Esophagus muscularis mucosa (tissue), 4 donors: ENCODE measurements around the gene CDHR3. TPM values are rescaled to one million over a fixed set of nuclear protein-coding genes. Genes with fewer than 3 reads are reported as not detected.

ENCODE experiments used
- DNase-seq: peaks from one replicate; pipeline ENCODE4 v3.0.0-alpha.2; 2017; ENCODE audit errors: extremely low spot score
- H3K27ac ChIP-seq, 4 donors: fragments of 200-600 bp; sonication (generic); replicated peaks in 1 of 4; 1 replicate in 3 of 4; 2 replicates in 1 of 4; pipeline ENCODE4 v1.5.1; 2016 to 2019; ENCODE audit warnings: mild to moderate bottlenecking in 1 of 4
- H3K27me3 ChIP-seq, 4 donors: fragments of 200-600 bp; sonication (generic); one replicate each; pipeline versions ENCODE4 v1.5.1 to v1.6.0; 2016 to 2019
- H3K36me3 ChIP-seq, 4 donors: fragments of 200-600 bp; sonication (generic); one replicate each; pipeline ENCODE4 v1.5.1; 2016 to 2019
- H3K4me1 ChIP-seq, 4 donors: fragments of 200-600 bp; sonication (generic); one replicate each; pipeline ENCODE4 v1.5.1; 2016 to 2019
- H3K4me3 ChIP-seq, 4 donors: fragments of 200-600 bp; sonication (generic); 1 replicate in 2 of 4; 2 replicates in 2 of 4; pipeline ENCODE4 v1.5.1; 2016 to 2019; ENCODE audit warnings: mild to moderate bottlenecking in 4 of 4, moderate library complexity in 1 of 4
- H3K9me3 ChIP-seq, 4 donors: fragments of 200-600 bp; sonication (generic); 1 replicate in 3 of 4; 2 replicates in 1 of 4; pipeline ENCODE4 v1.5.1; 2016 to 2019
- EP300 ChIP-seq: sonication (generic); formaldehyde crosslinking; IDR thresholded peaks from one replicate; pipeline ENCODE4 v1.6.1; 2017; ENCODE audit warnings: antibody characterized with exemption
- POLR2A ChIP-seq: fragments of 450-650 bp; IDR thresholded peaks from one replicate; pipeline ENCODE4 v1.6.1; 2017; ENCODE audit warnings: antibody characterized with exemption, moderate library complexity, mild to moderate bottlenecking, low read depth
- POLR2AphosphoS5 ChIP-seq, 2 donors: sonication (generic); formaldehyde crosslinking; IDR thresholded peaks; one replicate each; pipeline ENCODE4 v1.6.1; 2017; ENCODE audit warnings: antibody characterized with exemption in 2 of 2
- WGBS: methylation state at CpG from one replicate; pipeline ENCODE4 v1.1.5; 2018; 5-methylcytosine and 5-hydroxymethylcytosine counted together
- intact Hi-C: fragments of 100-400 bp; cut with DNase I; formaldehyde crosslinking; loops from one replicate; pipeline ENCODE4 v1.15.1; 2023
- total RNA-seq, 4 donors: library from RNA; depleted of rRNA; stranded (reverse); fragments of >200 nt; gene quantifications; one replicate each; pipeline versions ENCODE4 v1.1.0 to v1.2.1, GENCODE V29; 2016
- TF ChIP-seq, protein P1 (sequence below), 3 experiments: fragments of 200-600 bp in 2 of 3; fragments of 450-650 bp in 1 of 3; sonication (generic) in 2 of 3; IDR thresholded peaks; one replicate each; pipeline ENCODE4 v1.5.1; 2017 to 2019; ENCODE audit warnings: antibody characterized with exemption in 3 of 3, mild to moderate bottlenecking in 2 of 3, moderate library complexity in 1 of 3

The CDHR3 gene
- total RNA-seq, 4 donors from 2014 or later, result 7.8 to 41.1 (median 21.2) TPM

DNA sequence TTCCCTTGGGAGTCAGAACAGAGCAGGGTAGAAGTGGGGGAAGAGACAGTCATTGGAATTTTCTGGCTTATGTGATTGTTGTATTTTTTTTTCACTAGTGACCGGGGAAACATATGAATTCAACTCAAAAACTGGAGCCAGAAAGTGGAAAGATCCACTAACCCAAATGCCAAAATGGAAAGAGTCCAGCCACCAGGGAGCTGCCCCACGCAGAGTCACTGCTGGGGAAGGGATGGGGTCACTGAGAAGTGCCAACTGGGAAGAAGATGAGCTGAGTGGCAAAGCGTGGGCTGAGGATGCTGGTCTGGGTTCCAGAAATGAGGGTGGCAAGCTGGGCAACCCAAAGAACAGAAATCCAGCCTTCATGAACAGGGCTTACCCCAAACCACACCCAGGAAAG, 69.2 kb downstream of the CDHR3 start:
- no peak for TF ChIP-seq POLR2AphosphoS5 (IDR thresholded peaks at IDR 0.05)
- no peak for TF ChIP-seq EP300
- TF ChIP-seq POLR2A, result no peak
- TF ChIP-seq, protein P1, sequence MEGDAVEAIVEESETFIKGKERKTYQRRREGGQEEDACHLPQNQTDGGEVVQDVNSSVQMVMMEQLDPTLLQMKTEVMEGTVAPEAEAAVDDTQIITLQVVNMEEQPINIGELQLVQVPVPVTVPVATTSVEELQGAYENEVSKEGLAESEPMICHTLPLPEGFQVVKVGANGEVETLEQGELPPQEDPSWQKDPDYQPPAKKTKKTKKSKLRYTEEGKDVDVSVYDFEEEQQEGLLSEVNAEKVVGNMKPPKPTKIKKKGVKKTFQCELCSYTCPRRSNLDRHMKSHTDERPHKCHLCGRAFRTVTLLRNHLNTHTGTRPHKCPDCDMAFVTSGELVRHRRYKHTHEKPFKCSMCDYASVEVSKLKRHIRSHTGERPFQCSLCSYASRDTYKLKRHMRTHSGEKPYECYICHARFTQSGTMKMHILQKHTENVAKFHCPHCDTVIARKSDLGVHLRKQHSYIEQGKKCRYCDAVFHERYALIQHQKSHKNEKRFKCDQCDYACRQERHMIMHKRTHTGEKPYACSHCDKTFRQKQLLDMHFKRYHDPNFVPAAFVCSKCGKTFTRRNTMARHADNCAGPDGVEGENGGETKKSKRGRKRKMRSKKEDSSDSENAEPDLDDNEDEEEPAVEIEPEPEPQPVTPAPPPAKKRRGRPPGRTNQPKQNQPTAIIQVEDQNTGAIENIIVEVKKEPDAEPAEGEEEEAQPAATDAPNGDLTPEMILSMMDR (IDR thresholded peaks at IDR 0.05), result no peak
- Histone ChIP-seq H3K36me3 (no peaks in the 10 kb centered on the region), H3K27me3 (no peaks in the 10 kb centered on the region), H3K9me3 (peaks cover 0 to 4% (median 0%) of the 10 kb centered on the region in 4 donors), H3K4me3 (no peak overlapping the region), H3K27ac (no peak overlapping the region), H3K4me1 (peaks cover 8 to 23% (median 16%) of the 10 kb centered on the region in 4 donors)
- no peak for DNase-seq
- 82% methylated on average over 3 of the region's 3 CpGs for WGBS
- intact Hi-C loops, result no loop called here

DNA sequence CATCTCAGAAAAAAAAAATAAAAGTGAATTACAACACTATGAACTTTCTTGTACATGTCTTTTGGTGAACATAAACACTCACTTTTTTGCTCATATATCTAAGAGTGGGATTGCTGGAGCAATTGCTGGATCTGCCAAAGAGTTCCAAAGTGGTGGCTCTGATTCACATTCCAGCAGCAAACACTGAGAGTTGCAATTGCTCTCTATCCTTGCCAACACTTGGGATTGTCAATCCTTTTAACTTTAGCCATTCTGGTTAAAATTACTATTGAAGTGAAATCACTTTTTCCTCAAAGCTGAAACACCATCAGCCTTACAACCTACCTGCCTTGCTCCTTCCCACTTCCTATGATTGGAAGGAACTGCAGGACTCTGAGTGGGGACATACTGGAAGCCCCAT, 70.7 kb downstream of the CDHR3 start:
- no peak overlapping the region for H3K27ac ChIP-seq
- H3K9me3 ChIP-seq, result peaks cover 0 to 4% (median 0%) of the 10 kb centered on the region in 4 donors
- TF ChIP-seq POLR2A (no peak), POLR2AphosphoS5 (IDR thresholded peaks at IDR 0.05) (no peak), EP300 (no peak)
- TF ChIP-seq, protein P1 (IDR thresholded peaks at IDR 0.05), result no peak
- intact Hi-C loops, result no loop called here
- no peak for DNase-seq
- H3K4me3 ChIP-seq, result no peak overlapping the region
- no peaks in the 10 kb centered on the region for H3K27me3 ChIP-seq
- H3K4me1 ChIP-seq, result peaks cover 8 to 23% (median 16%) of the 10 kb centered on the region in 4 donors
- no peaks in the 10 kb centered on the region for H3K36me3 ChIP-seq

DNA sequence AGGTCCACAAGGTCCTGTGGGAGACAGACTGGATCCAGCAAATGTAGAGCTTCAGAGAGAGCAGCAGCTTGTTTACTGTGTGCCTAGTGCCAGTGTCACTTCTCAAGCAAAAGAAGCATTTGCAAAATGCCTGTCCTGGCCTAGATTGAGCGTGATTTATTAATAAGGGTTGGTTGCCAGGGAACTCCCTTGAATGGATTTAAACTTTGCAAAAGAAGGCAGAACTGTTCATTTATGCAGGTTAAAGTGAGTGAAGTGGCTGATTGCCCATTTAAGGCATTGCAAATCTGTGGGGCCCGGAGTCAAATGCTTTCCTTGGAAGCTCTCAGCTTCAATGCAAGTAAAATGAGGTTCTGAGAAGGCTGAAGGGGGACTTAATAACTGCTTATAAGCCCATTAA, 71.3 kb downstream of the CDHR3 start:
- DNase-seq, result no peak
- WGBS, result 96% methylated on average over 2 of the region's 2 CpGs
- intact Hi-C loops, result no loop called here
- Histone ChIP-seq H3K9me3 (peaks cover 0 to 4% (median 0%) of the 10 kb centered on the region in 4 donors), H3K4me3 (no peak overlapping the region), H3K27ac (no peak overlapping the region), H3K27me3 (no peaks in the 10 kb centered on the region), H3K36me3 (no peaks in the 10 kb centered on the region), H3K4me1 (peaks cover 8 to 23% (median 16%) of the 10 kb centered on the region in 4 donors)
- TF ChIP-seq, protein P1 (IDR thresholded peaks at IDR 0.05), result no peak
- no peak for TF ChIP-seq POLR2A
- TF ChIP-seq POLR2AphosphoS5 (IDR thresholded peaks at IDR 0.05), result no peak
- TF ChIP-seq EP300, result no peak

DNA sequence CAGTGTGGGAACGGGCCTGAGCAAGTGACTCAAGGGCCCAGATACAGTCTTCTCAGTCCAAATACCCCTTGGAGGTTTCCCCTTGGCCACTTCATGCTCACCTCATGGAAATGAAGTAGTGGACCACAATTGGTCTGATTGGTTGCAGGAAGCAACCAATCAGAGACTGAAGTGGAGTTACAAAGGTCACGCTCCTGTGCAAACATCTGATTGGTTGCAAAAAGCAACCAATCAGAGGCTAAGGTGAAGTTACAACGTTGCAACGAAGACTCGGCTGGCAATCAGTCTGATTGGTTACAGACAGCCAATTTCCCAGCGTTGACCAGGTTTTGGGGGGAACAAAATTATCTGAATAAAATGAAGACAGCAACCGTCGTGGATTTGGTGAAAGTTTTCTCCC, 72.5 kb downstream of the CDHR3 start:
- H3K27me3 ChIP-seq, result no peaks in the 10 kb centered on the region
- no peaks in the 10 kb centered on the region for H3K36me3 ChIP-seq
- H3K4me1 ChIP-seq, result peaks cover 8 to 15% (median 14%) of the 10 kb centered on the region in 4 donors
- intact Hi-C loops, result no loop called here
- H3K9me3 ChIP-seq, result peaks cover 0 to 4% (median 0%) of the 10 kb centered on the region in 4 donors
- H3K27ac ChIP-seq, result no peak overlapping the region
- no peak for DNase-seq
- TF ChIP-seq EP300 (no peak), POLR2AphosphoS5 (IDR thresholded peaks at IDR 0.05) (no peak), POLR2A (no peak)
- TF ChIP-seq, protein P1 (IDR thresholded peaks at IDR 0.05), result no peak
- no peak overlapping the region for H3K4me3 ChIP-seq
- WGBS, result 93% methylated on average over 8 of the region's 8 CpGs

DNA sequence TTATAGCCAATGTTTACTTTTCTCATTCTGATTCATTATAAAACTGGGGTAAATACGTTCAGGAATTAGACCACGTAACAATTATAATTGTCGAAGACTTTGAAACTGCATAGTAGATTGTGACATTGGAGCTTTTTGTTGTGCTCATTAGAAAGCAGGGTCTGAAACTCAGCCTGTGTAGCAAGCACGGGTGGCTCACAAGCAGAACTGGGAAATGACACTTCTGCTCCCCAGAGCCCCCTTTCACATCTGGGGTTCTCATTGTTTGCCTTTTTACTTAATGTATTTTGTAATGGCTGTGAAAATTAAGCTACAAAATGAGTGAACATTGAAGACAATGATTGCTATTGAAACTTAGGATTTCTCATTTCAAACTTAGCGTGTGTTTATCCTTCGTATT, 72.9 kb downstream of the CDHR3 start:
- WGBS, result 89% methylated on average over 6 of the region's 6 CpGs
- H3K27me3 ChIP-seq, result no peaks in the 10 kb centered on the region
- intact Hi-C loops, result no loop called here

More for the DNA sequence above, 72.9 kb downstream of the CDHR3 start:
- no peaks in the 10 kb centered on the region for H3K36me3 ChIP-seq
- TF ChIP-seq EP300, result no peak
- TF ChIP-seq POLR2A, result no peak
- TF ChIP-seq, protein P1 (IDR thresholded peaks at IDR 0.05), result no peak
- no peak for TF ChIP-seq POLR2AphosphoS5 (IDR thresholded peaks at IDR 0.05)
- H3K4me1 ChIP-seq, result peaks cover 7 to 14% (median 11%) of the 10 kb centered on the region in 4 donors
- H3K9me3 ChIP-seq, result peaks cover 0 to 4% (median 0%) of the 10 kb centered on the region in 4 donors
- H3K4me3 ChIP-seq, result no peak overlapping the region
- no peak overlapping the region for H3K27ac ChIP-seq
- DNase-seq, result no peak
